Liver (tissue), 9 donors: ENCODE results near the gene PNPLA6. TPM values are rescaled to one million over a fixed set of nuclear protein-coding genes. Genes with fewer than 3 reads are reported as not detected.

Experiments
- DNase-seq: peaks from one replicate; pipeline ENCODE4 v3.0.0-alpha.2; 2017; ENCODE audit warnings: low spot score
- H3K27ac ChIP-seq, 2 donors: one replicate each; pipeline ENCODE4 v1.7.0; 2013; ENCODE audit warnings: inconsistent platforms in 2 of 2, low read length in 2 of 2, control low read depth in 1 of 2, low read depth in 1 of 2, mild to moderate bottlenecking in 1 of 2
- H3K27me3 ChIP-seq, 4 donors: one replicate each; pipeline versions ENCODE4 v1.6.1 to v1.7.0; 2013; ENCODE audit warnings: low read length in 3 of 4, inconsistent platforms in 1 of 4, mild to moderate bottlenecking in 1 of 4, moderate library complexity in 1 of 4; ENCODE audit not compliant: control insufficient read depth in 4 of 4, insufficient read depth in 4 of 4
- H3K36me3 ChIP-seq, 4 donors: one replicate each; pipeline versions ENCODE4 v1.6.1 to v1.7.0; 2013; ENCODE audit warnings: low read length in 3 of 4, mild to moderate bottlenecking in 3 of 4, low read depth in 1 of 4, moderate library complexity in 1 of 4; ENCODE audit not compliant: control insufficient read depth in 4 of 4, insufficient read depth in 3 of 4
- H3K4me1 ChIP-seq, 4 donors: one replicate each; pipeline versions ENCODE4 v1.6.1 to v1.7.0; 2013; ENCODE audit warnings: low read length in 3 of 4, mild to moderate bottlenecking in 3 of 4, moderate library complexity in 1 of 4; ENCODE audit not compliant: control insufficient read depth in 4 of 4, insufficient read depth in 4 of 4
- H3K4me3 ChIP-seq, 3 donors: one replicate each; pipeline versions ENCODE4 v1.6.1 to v1.7.0; 2013; ENCODE audit warnings: low read length in 3 of 3, control low read depth in 1 of 3, low read depth in 1 of 3, mild to moderate bottlenecking in 1 of 3
- H3K9ac ChIP-seq, 2 donors: one replicate each; pipeline ENCODE4 v1.7.0; 2013; ENCODE audit warnings: low read length in 2 of 2, mild to moderate bottlenecking in 2 of 2, moderate library complexity in 2 of 2, control low read depth in 1 of 2, low read depth in 1 of 2
- H3K9me3 ChIP-seq, 4 donors: one replicate each; pipeline versions ENCODE4 v1.6.1 to v1.7.0; 2013; ENCODE audit warnings: low read length in 3 of 4; ENCODE audit not compliant: control insufficient read depth in 4 of 4
- CTCF ChIP-seq: fragments of 150-350 bp; IDR thresholded peaks from 2 replicates; pipeline ENCODE4 v1.5.1; 2017; ENCODE audit warnings: improper control_type of control experiment, low read depth, low read length; ENCODE audit not compliant: missing input control
- EGR1 ChIP-seq, 2 donors: IDR thresholded peaks; 2 replicates each; pipeline ENCODE4 v1.6.1; 2016 to 2018; ENCODE audit warnings: antibody characterized with exemption in 2 of 2, low read depth in 2 of 2
- FOXA2 ChIP-seq: IDR thresholded peaks from 2 replicates; pipeline ENCODE4 v1.6.1; 2016; ENCODE audit warnings: antibody characterized with exemption
- HNF4A ChIP-seq, 2 donors: conservative IDR thresholded peaks; 2 replicates each; pipeline ENCODE4 v1.6.1; 2016; ENCODE audit warnings: antibody characterized with exemption in 2 of 2, mild to moderate bottlenecking in 2 of 2
- HNF4G ChIP-seq: IDR thresholded peaks from 2 replicates; pipeline ENCODE4 v1.6.1; 2016; ENCODE audit warnings: antibody characterized with exemption
- JUND ChIP-seq, 2 donors: IDR thresholded peaks; 2 replicates each; pipeline ENCODE4 v1.6.1; 2016; ENCODE audit warnings: antibody characterized with exemption in 2 of 2
- MAX ChIP-seq: IDR thresholded peaks from 2 replicates; pipeline ENCODE4 v1.6.1; 2016; ENCODE audit warnings: antibody characterized with exemption
- RXRA ChIP-seq, 2 donors: IDR thresholded peaks; 2 replicates each; pipeline ENCODE4 v1.6.1; 2017 to 2018; ENCODE audit warnings: antibody characterized with exemption in 2 of 2, mild to moderate bottlenecking in 1 of 2
- SP1 ChIP-seq: IDR thresholded peaks from 2 replicates; pipeline ENCODE4 v1.6.1; 2018; ENCODE audit warnings: antibody characterized with exemption, mild to moderate bottlenecking
- TAF1 ChIP-seq: conservative IDR thresholded peaks from 2 replicates; pipeline ENCODE4 v1.6.1; 2016; ENCODE audit warnings: antibody characterized with exemption, mild to moderate bottlenecking
- ZBTB33 ChIP-seq: IDR thresholded peaks from 2 replicates; pipeline ENCODE4 v1.6.1; 2016; ENCODE audit warnings: antibody characterized with exemption
- WGBS: extraction: QIAGEN DNeasy Blood & Tissue Kit; methylation state at CpG from one replicate; pipeline ENCODE4 v1.1.7; 2013; 5-methylcytosine and 5-hydroxymethylcytosine counted together
- polyA plus RNA-seq, 2 donors: library from polyadenylated mRNA; stranded (reverse) in 1 of 2; unstranded in 1 of 2; fragments of 200-250 nt in 1 of 2; fragments of >200 nt in 1 of 2; fragmentation: Nextera tagmentation in 1 of 2; extraction: Ambion mirVana in 1 of 2; gene quantifications; one replicate each; pipeline versions ENCODE4 v1.2.1 to v1.2.3, GENCODE V29; 2013 to 2015
- total RNA-seq, 2 donors: library from RNA; depleted of rRNA; stranded (reverse); fragments of >200 nt; gene quantifications; one replicate each; pipeline ENCODE4 v1.2.3, GENCODE V29; 2014
- donor health status: healthy.
- donor health status: healthy.
- donor health status: healthy.
- donor health status: healthy.
- donor health status: healthy.

PNPLA6 gene
- total and polyA plus RNA-seq, 4 donors = 20.9 to 68.4 (median 28.0) TPM

GRCh38 chr19:7489609-7490044 is 45.9 kb upstream of the PNPLA6 start:
- no peak overlapping the region for H3K9ac ChIP-seq
- H3K4me1 ChIP-seq = peaks cover 0 to 20% (median 14%) of the 10 kb centered on the region in 4 donors
- H3K27me3 ChIP-seq = no peaks in the 10 kb centered on the region
- DNase-seq = no peak
- no peaks in the 10 kb centered on the region for H3K36me3 ChIP-seq
- no peak for TF ChIP-seq RXRA (IDR thresholded peaks at IDR 0.05)
- peak; percentile 66 for TF ChIP-seq HNF4G
- TF ChIP-seq FOXA2 = no peak
- TF ChIP-seq HNF4A (conservative IDR thresholded peaks at IDR 0.05) = peak; percentile 81 to 82
- peak; percentile 30 for TF ChIP-seq SP1
- H3K27ac ChIP-seq = peak overlapping the region in 1 of 2 donors; percentile 96
- no peaks in the 10 kb centered on the region for H3K9me3 ChIP-seq
- 63% methylated on average over 11 of the region's 11 CpGs for WGBS
- H3K4me3 ChIP-seq = peak overlapping the region in 1 of 3 donors; percentile 72

GRCh38 chr19:7492142-7492541 is 43.4 kb upstream of the PNPLA6 start:
- no peak for DNase-seq
- Histone ChIP-seq H3K27ac (peak overlapping the region; percentile 33 to 61), H3K27me3 (no peaks in the 10 kb centered on the region), H3K9me3 (no peaks in the 10 kb centered on the region), H3K9ac (no peak overlapping the region), H3K4me1 (peaks cover 0 to 24% (median 17%) of the 10 kb centered on the region in 4 donors), H3K36me3 (no peaks in the 10 kb centered on the region), H3K4me3 (no peak overlapping the region)
- TF ChIP-seq ZBTB33 = no peak
- no peak for TF ChIP-seq CTCF
- TF ChIP-seq HNF4A (conservative IDR thresholded peaks at IDR 0.05) = no peak
- no peak for TF ChIP-seq EGR1 (IDR thresholded peaks at IDR 0.05; ENCODE audit: low read depth in 2 of 2)
- no peak for TF ChIP-seq MAX
- TF ChIP-seq RXRA (IDR thresholded peaks at IDR 0.05) = no peak
- no peak for TF ChIP-seq JUND (IDR thresholded peaks at IDR 0.05)
- TF ChIP-seq SP1 = no peak
- 66% methylated on average over 4 of the region's 4 CpGs for WGBS

GRCh38 chr19:7492558-7492957 is 43.0 kb upstream of the PNPLA6 start:
- Histone ChIP-seq H3K9ac (no peak overlapping the region), H3K4me1 (peaks cover 0 to 24% (median 17%) of the 10 kb centered on the region in 4 donors), H3K27me3 (no peaks in the 10 kb centered on the region), H3K36me3 (no peaks in the 10 kb centered on the region), H3K4me3 (no peak overlapping the region), H3K9me3 (no peaks in the 10 kb centered on the region), H3K27ac (peak overlapping the region in 1 of 2 donors; percentile 18)
- TF ChIP-seq SP1 (no peak), RXRA (IDR thresholded peaks at IDR 0.05) (no peak), HNF4G (no peak), EGR1 (IDR thresholded peaks at IDR 0.05; ENCODE audit: low read depth in 2 of 2) (no peak), TAF1 (no peak), CTCF (no peak)
- no peak for DNase-seq
- 77% methylated on average over 11 of the region's 11 CpGs for whole genome bisulfite sequencing
